Head of caudate nucleus (tissue), 42 donors: Measurements from ENCODE around the gene NT5C3A.
"Not testable (repeated sequence)": the region's sequence is repeated elsewhere in the genome, so short reads cannot be mapped to it uniquely, and the experiment has no call there.

ENCODE experiments used
- DNase-seq, 42 donors: peaks; one replicate each; pipeline versions ENCODE4 v3.0.0 to v3.0.0-alpha.2; 2020 to 2021; ENCODE audit warnings: mixed read lengths in 7 of 42
- intact Hi-C: fragments of 100-400 bp; cut with DNase I; formaldehyde crosslinking; loops from one replicate; pipeline ENCODE4 v1.15.0; 2022

The NT5C3A gene

GRCh38 chr7:33003111-33003510 lies 59.5 kb downstream of the NT5C3A start:
- intact Hi-C loops, DNase-seq: not testable (repeated sequence)

- DNase-seq, intact Hi-C loops: not testable (repeated sequence)
Measured at GRCh38 chr7:32999380-32999779, 63.2 kb downstream of the NT5C3A start.

- intact Hi-C loops = not testable (repeated sequence)
- DNase-seq = peak in 2 of 42 donors; percentile 5 to 22
Measured at GRCh38 chr7:32998361-32999171, 64.0 kb downstream of the NT5C3A start.

- DNase-seq, intact Hi-C loops: not testable (repeated sequence)
Measured at GRCh38 chr7:32997956-32998355, 64.6 kb downstream of the NT5C3A start.

- intact Hi-C loops, DNase-seq: not testable (repeated sequence)
Measured at GRCh38 chr7:32992750-32993149, 69.8 kb downstream of the NT5C3A start.

GRCh38 chr7:32991975-32992700 lies 70.4 kb downstream of the NT5C3A start:
- DNase-seq, intact Hi-C loops: not testable (repeated sequence)

GRCh38 chr7:32991068-32991585 lies 71.4 kb downstream of the NT5C3A start:
- DNase-seq, intact Hi-C loops: not testable (repeated sequence)

- DNase-seq, intact Hi-C loops: not testable (repeated sequence)
Measured at GRCh38 chr7:32988148-32988547, 74.4 kb downstream of the NT5C3A start.

GRCh38 chr7:32979902-32980301 lies 82.7 kb downstream of the NT5C3A start:
- DNase-seq, intact Hi-C loops: not testable (repeated sequence)

GRCh38 chr7:32979246-32979645 lies 83.3 kb downstream of the NT5C3A start:
- intact Hi-C loops, DNase-seq: not testable (repeated sequence)

- intact Hi-C loops, DNase-seq: not testable (repeated sequence)
Measured at GRCh38 chr7:32977159-32977558, 85.4 kb downstream of the NT5C3A start.

- not testable (repeated sequence) for DNase-seq
Measured at GRCh38 chr7:32971967-32972366, 90.6 kb downstream of the NT5C3A start.

GRCh38 chr7:32967268-32967582 lies 95.4 kb downstream of the NT5C3A start:
- DNase-seq, intact Hi-C loops: not testable (repeated sequence)

More at GRCh38 chr7:32971967-32972366, 90.6 kb downstream of the NT5C3A start:
- intact Hi-C loops = not testable (repeated sequence)

GRCh38 chr7:32966489-32967267 lies 95.9 kb downstream of the NT5C3A start:
- intact Hi-C loops, DNase-seq: not testable (repeated sequence)

- intact Hi-C loops = not testable (repeated sequence)
Measured at GRCh38 chr7:32964461-32965159, 98.0 kb downstream of the NT5C3A start.

More at GRCh38 chr7:32964461-32965159, 98.0 kb downstream of the NT5C3A start:
- peak in 10 of 42 donors; percentile 12 to 50 (median 25) for DNase-seq
